ENCODE results near the gene SYNE4. TPM values are rescaled to one million over a fixed set of nuclear protein-coding genes. Genes with fewer than 3 reads are reported as not detected.

The SYNE4 gene
- total and polyA plus RNA-seq, 2 of the 13 experiments (the other 11 are each of a cell fraction or from before 2014, with no cell fraction given), result 13.7 to 23.0 TPM

DNA sequence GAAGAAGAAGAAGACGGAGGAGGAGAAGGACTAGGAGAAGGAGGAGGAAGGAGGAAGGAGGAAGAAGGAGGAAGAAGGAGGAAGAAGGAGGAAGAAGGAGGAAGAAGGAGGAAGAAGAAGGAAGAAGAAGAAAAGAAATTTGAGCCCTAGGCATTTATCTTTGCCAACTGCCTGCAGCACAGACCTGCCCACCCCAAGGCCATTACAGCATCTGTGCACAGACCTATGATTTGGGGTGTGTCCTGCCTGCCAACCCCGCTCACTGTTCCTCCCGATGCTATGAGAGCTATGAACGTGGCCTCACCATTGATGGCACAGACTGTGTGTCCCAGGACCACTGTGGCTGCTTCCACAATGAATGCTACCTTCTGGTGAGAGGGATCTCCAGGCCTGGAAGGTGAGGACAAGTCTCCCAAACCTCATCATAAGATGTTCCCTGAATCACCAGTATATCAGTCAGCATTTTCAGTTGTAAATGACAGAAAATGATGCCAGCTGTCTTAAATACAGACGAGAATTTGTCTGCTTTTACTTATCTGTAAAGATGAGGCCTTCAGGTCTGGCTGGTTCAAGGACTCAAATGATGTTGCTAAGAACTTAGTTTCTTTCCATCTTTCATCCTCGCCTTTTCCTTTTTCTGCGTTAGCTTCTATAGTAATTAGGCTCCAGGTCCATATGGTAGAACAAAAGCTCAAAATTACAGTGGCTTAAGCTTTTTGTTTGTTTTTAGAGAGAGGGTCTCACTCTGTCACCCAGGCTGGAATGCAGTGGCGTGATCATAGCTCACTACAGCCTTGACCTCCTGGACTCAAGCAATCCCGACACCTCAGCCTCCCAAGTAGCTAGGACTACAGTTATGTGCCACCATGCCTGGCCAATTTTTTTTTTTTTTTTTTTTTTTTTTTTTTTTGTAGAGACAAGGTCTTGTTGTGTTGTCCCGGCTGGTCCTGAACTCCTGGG, 17.6 kb downstream of the SYNE4 start:
- Histone ChIP-seq H3K9ac (ENCODE audit: insufficient read depth, low read depth, low read length) (no peak overlapping the region), H4K20me1 (ENCODE audit: insufficient read depth, low read length) (no peaks in the 10 kb centered on the region), H3K27me3 (ENCODE audit: control insufficient read depth in 1 of 2, insufficient read depth in 2 of 2, low read length in 2 of 2) (peaks cover 0 to 9% of the 10 kb centered on the region in 2 experiments; a peak in 3 of 5 replicates), H2AFZ (ENCODE audit: low read length) (no peak overlapping the region), H3K27ac (ENCODE audit: extremely low read length, insufficient read depth, low read length) (peak overlapping the region; percentile 48), H3K79me2 (ENCODE audit: insufficient read depth, low read length) (peaks cover 10% of the 10 kb centered on the region), H3K36me3 (replicated peaks in 1 of 2; ENCODE audit: control insufficient read depth in 1 of 2, insufficient read depth in 2 of 2, low read length in 2 of 2) (no peaks in the 10 kb centered on the region), H3K9me3 (ENCODE audit: low read length) (no peaks in the 10 kb centered on the region), H3K4me1 (ENCODE audit: insufficient read depth, low read length) (peaks cover 26% of the 10 kb centered on the region), H3K4me3 (replicated peaks in 1 of 3; ENCODE audit: insufficient read depth in 1 of 3, low read depth in 2 of 3, low read length in 3 of 3) (no peak overlapping the region), H3K4me2 (ENCODE audit: low read depth, low read length) (peak overlapping the region; percentile 49)
- peak; percentile 46 for DNase-seq (ENCODE audit: low spot score)
- in situ Hi-C loops (cut with HindIII; ENCODE audit: extremely low pct_ligation_motif_present, low pct_unique_long_range_greater_than_20kb), result no loop called here
- peak; percentile 37 for FAIRE-seq
- CTCF ChIA-PET (ENCODE audit: low intra/inter-chr PET ratio, low total read pairs), result no interaction called here
- no peak for ATAC-seq
- POLR2A ChIA-PET, result interaction anchor here (1.0 to 4.2 kb wide), 5 partner anchors 18 to 223 kb away, joined by 3 to 14 read pairs (median 4); partner anchors contain the start of genes ALKBH6, SYNE4, THAP8 and WDR62
- intact Hi-C loops (cut with micrococcal nuclease; ENCODE audit: unreplicated experiment), result no loop called here
- WGBS (ENCODE audit: low lambda C conversion rate), result 14% methylated on average over 10 of the region's 10 CpGs
- BruUV-seq (replicated peaks), result no TSS peak
- TF ChIP-seq NCOA2 (CRISPR knock-in tag; IDR thresholded peaks at IDR 0.05) (peak; percentile 39; the same call in 1 of the 2 replicates), ZFY (CRISPR knock-in tag; IDR thresholded peaks at IDR 0.05) (no peak), ZNF619 (CRISPR knock-in tag; IDR thresholded peaks at IDR 0.05) (no peak), HOXA3 (CRISPR knock-in tag; IDR thresholded peaks at IDR 0.05) (peak; percentile 36; the same call in 1 of the 2 replicates), NRL (CRISPR knock-in tag; IDR thresholded peaks at IDR 0.05; ENCODE audit: borderline replicate concordance) (no peak), MAFF (IDR thresholded peaks at IDR 0.05; ENCODE audit: low read depth, low read length) (no peak), HDAC1 (CRISPR knock-in tag; IDR thresholded peaks at IDR 0.05) (0 out of 2 replicates have a peak, but pooled peaks have one; percentile 28), REXO4 (CRISPR knock-in tag; IDR thresholded peaks at IDR 0.05; ENCODE audit: borderline replicate concordance) (no peak), GABPB1 (CRISPR knock-in tag; IDR thresholded peaks at IDR 0.05) (0 out of 2 replicates have a peak, but pooled peaks have one; percentile 13), RFX3 (CRISPR knock-in tag; IDR thresholded peaks at IDR 0.05) (no peak), ZNF766 (CRISPR knock-in tag; IDR thresholded peaks at IDR 0.05; ENCODE audit: borderline replicate concordance) (no peak), HOXA9 (CRISPR knock-in tag; IDR thresholded peaks at IDR 0.05; ENCODE audit: borderline replicate concordance) (no peak), KLF9 (CRISPR knock-in tag; IDR thresholded peaks at IDR 0.05; ENCODE audit: low read depth) (no peak), RARG (CRISPR knock-in tag; IDR thresholded peaks at IDR 0.05; ENCODE audit: low read depth) (no peak), ZNF34 (CRISPR knock-in tag; IDR thresholded peaks at IDR 0.05; ENCODE audit: borderline replicate concordance) (no peak), ZNF136 (CRISPR knock-in tag; IDR thresholded peaks at IDR 0.05; ENCODE audit: low read depth) (no peak), ELF4 (CRISPR knock-in tag; IDR thresholded peaks at IDR 0.05; ENCODE audit: borderline replicate concordance) (no peak), HNRNPLL (IDR thresholded peaks at IDR 0.05; ENCODE audit: low read depth, low read length, poor library complexity, severe bottlenecking) (no peak), ZNF101 (CRISPR knock-in tag; IDR thresholded peaks at IDR 0.05; ENCODE audit: borderline replicate concordance, low read depth) (no peak), ISX (CRISPR knock-in tag; conservative IDR thresholded peaks at IDR 0.05) (no peak)
- TF ChIP-seq, protein P1, sequence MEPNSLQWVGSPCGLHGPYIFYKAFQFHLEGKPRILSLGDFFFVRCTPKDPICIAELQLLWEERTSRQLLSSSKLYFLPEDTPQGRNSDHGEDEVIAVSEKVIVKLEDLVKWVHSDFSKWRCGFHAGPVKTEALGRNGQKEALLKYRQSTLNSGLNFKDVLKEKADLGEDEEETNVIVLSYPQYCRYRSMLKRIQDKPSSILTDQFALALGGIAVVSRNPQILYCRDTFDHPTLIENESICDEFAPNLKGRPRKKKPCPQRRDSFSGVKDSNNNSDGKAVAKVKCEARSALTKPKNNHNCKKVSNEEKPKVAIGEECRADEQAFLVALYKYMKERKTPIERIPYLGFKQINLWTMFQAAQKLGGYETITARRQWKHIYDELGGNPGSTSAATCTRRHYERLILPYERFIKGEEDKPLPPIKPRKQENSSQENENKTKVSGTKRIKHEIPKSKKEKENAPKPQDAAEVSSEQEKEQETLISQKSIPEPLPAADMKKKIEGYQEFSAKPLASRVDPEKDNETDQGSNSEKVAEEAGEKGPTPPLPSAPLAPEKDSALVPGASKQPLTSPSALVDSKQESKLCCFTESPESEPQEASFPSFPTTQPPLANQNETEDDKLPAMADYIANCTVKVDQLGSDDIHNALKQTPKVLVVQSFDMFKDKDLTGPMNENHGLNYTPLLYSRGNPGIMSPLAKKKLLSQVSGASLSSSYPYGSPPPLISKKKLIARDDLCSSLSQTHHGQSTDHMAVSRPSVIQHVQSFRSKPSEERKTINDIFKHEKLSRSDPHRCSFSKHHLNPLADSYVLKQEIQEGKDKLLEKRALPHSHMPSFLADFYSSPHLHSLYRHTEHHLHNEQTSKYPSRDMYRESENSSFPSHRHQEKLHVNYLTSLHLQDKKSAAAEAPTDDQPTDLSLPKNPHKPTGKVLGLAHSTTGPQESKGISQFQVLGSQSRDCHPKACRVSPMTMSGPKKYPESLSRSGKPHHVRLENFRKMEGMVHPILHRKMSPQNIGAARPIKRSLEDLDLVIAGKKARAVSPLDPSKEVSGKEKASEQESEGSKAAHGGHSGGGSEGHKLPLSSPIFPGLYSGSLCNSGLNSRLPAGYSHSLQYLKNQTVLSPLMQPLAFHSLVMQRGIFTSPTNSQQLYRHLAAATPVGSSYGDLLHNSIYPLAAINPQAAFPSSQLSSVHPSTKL (CRISPR knock-in tag; IDR thresholded peaks at IDR 0.05), result peak; percentile 42; the same call in 1 of the 2 replicates

Data from HepG2 (cell line).